ELF-1 (cell line): ENCODE results near the gene IFT25.

Experiments
- DNase-seq: peaks from one replicate; pipeline ENCODE4 v3.0.0-alpha.2; 2016; ENCODE audit warnings: low read depth, low spot score

Gene IFT25

GRCh38 chr1:53929246-53929960, 16.1 kb downstream of the IFT25 start:
- no peak for DNase-seq

GRCh38 chr1:53927376-53927881, 18.1 kb downstream of the IFT25 start:
- DNase-seq, result no peak

GRCh38 chr1:53919675-53920066, 25.8 kb downstream of the IFT25 start:
- DNase-seq, result no peak

GRCh38 chr1:53918343-53918742, 27.2 kb downstream of the IFT25 start:
- no peak for DNase-seq

GRCh38 chr1:53913352-53914033, 32.0 kb downstream of the IFT25 start:
- DNase-seq, result no peak

GRCh38 chr1:53911442-53911841, 34.1 kb downstream of the IFT25 start:
- DNase-seq, result no peak

- DNase-seq, result no peak
Observed at GRCh38 chr1:53909946-53910345, 35.6 kb downstream of the IFT25 start.

GRCh38 chr1:53906121-53906520, 39.4 kb downstream of the IFT25 start:
- DNase-seq, result no peak

- DNase-seq, result no peak
Observed at GRCh38 chr1:53905509-53905908, 40.0 kb downstream of the IFT25 start.

GRCh38 chr1:53902235-53903138, 43.0 kb downstream of the IFT25 start:
- no peak for DNase-seq

- DNase-seq, result no peak
Observed at GRCh38 chr1:53899708-53900107, 45.8 kb downstream of the IFT25 start.

- no peak for DNase-seq
Observed at GRCh38 chr1:53899206-53899628, 46.3 kb downstream of the IFT25 start.

- DNase-seq, result no peak
Observed at GRCh38 chr1:53896635-53897229, 48.8 kb downstream of the IFT25 start.

- DNase-seq, result no peak
Observed at GRCh38 chr1:53895421-53895820, 50.1 kb downstream of the IFT25 start.

- DNase-seq, result no peak
Observed at GRCh38 chr1:53894644-53895043, 50.9 kb downstream of the IFT25 start.

GRCh38 chr1:53893999-53894636, 51.4 kb downstream of the IFT25 start, which contains the start of gene DIO1:
TSS of gene DIO1 (plus strand) at chr1:53894187. CDS start at chr1:53894211, 24 bp downstream.
- no peak for DNase-seq

GRCh38 chr1:53892911-53893310, 52.6 kb downstream of the IFT25 start:
- DNase-seq, result no peak

GRCh38 chr1:53891678-53892077, 53.8 kb downstream of the IFT25 start:
- DNase-seq, result no peak

- DNase-seq, result no peak
Observed at GRCh38 chr1:53891018-53891417, 54.5 kb downstream of the IFT25 start.

- no peak for DNase-seq
Observed at GRCh38 chr1:53890522-53890941, 55.0 kb downstream of the IFT25 start.
